Ramos (cell line): Measurements from ENCODE around the gene UPK1A.
"Not testable (repeated sequence)": the region's sequence is repeated elsewhere in the genome, so short reads cannot be mapped to it uniquely, and the experiment has no call there.

Source experiments
- in situ Hi-C: fragments of 300-500 bp; cut with MboI; formaldehyde crosslinking; loops from one replicate; pipeline ENCODE4 v1.14.3; 2022; ENCODE audit warnings: low sequenced_read_pairs; ENCODE audit not compliant: unreplicated experiment

Gene UPK1A

DNA sequence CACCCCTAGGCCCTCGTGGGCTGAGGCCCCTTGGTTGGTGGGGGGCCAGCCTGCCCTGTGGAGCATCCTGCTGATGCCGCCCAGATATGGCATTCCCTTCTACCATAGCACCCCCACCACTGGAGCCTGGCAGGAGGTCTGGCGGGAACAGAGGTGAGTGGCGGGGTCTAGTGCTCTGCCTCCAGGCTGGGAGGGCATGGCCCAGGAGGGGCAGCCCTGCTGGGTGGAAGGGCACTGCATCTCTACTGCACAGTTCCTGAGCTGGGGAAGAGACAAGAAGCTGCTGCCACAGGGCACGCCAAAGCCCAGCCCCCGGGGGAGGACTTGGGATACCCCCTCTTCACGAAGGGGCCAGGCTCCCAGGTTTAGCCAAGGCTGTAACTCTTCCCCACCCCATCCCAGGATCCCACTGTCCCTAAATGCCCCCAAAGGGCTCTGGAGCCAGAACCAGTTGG, 49.1 kb downstream of the UPK1A start:
- in situ Hi-C loops, result no loop called here

GRCh38 chr19:35715981-35716800, 49.9 kb downstream of the UPK1A start:
- in situ Hi-C loops, result no loop called here

- in situ Hi-C loops, result no loop called here
Observed at GRCh38 chr19:35716801-35717664, 50.7 kb downstream of the UPK1A start.

- in situ Hi-C loops, result no loop called here
Observed at GRCh38 chr19:35717665-35718344, 51.5 kb downstream of the UPK1A start, which contains the start of gene KMT2B. TSS of gene KMT2B (plus strand) at chr19:35718003. CDS start at chr19:35718019, 16 bp downstream.

GRCh38 chr19:35718345-35719041, 52.2 kb downstream of the UPK1A start:
- in situ Hi-C loops, result no loop called here

DNA sequence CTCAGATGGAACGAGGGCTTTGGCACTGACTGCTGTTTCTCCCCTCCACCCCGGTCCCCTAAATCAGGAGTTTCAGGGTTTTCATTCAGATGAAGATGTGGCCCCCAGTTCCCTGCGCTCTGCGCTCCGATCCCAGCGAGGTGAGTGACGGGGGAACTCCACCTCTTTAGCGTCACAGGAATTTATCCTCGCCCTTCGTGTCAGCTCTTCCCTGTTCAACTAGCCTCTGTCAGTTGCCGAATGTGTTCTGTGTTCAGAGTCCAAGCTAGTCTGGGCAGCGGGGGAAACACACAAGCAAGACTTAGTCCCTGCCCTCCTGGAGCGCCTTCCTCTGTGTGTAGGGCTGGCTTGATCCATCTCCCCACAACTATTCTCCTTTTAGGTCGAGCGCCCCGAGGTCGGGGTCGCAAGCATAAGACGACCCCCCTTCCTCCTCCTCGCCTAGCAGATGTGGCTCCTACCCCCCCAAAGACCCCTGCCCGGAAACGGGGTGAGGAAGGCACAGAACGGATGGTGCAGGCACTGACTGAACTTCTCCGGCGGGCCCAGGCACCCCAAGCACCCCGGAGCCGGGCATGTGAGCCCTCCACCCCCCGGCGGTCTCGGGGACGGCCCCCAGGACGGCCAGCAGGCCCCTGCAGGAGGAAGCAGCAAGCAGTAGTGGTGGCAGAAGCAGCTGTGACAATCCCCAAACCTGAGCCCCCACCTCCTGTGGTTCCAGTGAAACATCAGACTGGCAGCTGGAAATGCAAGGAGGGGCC, 53.3 kb downstream of the UPK1A start:
- in situ Hi-C loops, result no loop called here

- in situ Hi-C loops, result no loop called here
Observed at GRCh38 chr19:35720163-35720524, 53.8 kb downstream of the UPK1A start.

GRCh38 chr19:35720648-35721047, 54.3 kb downstream of the UPK1A start:
- in situ Hi-C loops, result no loop called here

- in situ Hi-C loops, result no loop called here
Observed at GRCh38 chr19:35721374-35721773, 55.1 kb downstream of the UPK1A start.

DNA sequence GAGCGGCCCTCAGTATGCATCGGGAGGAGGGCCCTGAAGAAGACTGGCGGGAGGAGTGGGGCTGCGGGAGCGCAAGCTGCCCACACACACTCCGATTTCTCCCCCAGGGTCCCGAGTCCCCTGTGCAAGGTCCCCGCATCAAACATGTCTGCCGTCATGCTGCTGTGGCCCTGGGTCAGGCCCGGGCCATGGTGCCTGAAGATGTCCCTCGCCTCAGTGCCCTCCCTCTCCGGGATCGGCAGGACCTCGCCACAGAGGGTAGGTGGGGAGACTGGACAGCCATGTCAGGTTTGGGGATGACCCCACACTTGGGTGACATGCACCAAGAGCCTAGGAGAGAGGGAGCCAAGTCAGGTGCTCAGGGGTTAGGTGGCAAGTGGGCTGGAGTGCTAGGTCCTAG, 56.1 kb downstream of the UPK1A start:
- in situ Hi-C loops, result no loop called here

GRCh38 chr19:35722897-35723296, 56.6 kb downstream of the UPK1A start:
- in situ Hi-C loops, result no loop called here

DNA sequence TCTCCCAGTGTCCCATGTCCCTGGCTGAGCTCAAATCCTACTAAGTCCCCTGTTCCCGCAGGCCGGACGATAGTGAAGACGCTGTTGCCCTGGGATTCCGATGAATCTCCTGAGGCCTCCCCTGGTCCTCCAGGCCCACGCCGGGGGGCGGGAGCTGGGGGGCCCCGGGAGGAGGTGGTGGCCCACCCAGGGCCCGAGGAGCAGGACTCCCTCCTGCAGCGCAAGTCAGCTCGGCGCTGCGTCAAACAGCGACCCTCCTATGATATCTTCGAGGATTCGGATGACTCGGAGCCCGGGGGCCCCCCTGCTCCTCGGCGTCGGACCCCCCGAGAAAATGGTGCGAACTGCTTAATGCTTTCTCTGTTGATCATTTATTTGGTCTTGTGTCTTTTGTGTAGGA, 57.4 kb downstream of the UPK1A start:
- in situ Hi-C loops, result no loop called here

DNA sequence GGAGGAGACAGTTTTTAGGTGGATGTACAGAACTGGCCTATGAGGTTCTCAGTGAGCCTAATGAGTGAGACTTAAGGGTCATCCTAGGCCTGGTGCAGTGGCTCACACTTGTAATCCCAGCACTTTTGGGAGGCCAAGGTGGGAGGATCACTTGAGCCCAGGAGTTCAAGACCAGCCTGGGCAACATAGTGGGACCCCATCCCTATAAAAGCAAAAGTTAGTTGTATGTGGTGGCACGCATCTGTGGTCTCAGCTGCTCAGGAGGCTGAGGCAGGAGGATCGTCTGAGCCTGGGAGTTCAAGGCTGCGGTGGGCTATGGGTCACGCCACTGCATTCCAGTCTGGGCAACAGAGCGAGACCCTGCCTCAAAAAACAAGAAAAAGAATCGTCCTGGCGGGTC, 57.8 kb downstream of the UPK1A start:
- in situ Hi-C loops, result not testable (repeated sequence)

GRCh38 chr19:35724560-35724959, 58.2 kb downstream of the UPK1A start:
- in situ Hi-C loops, result no loop called here

DNA sequence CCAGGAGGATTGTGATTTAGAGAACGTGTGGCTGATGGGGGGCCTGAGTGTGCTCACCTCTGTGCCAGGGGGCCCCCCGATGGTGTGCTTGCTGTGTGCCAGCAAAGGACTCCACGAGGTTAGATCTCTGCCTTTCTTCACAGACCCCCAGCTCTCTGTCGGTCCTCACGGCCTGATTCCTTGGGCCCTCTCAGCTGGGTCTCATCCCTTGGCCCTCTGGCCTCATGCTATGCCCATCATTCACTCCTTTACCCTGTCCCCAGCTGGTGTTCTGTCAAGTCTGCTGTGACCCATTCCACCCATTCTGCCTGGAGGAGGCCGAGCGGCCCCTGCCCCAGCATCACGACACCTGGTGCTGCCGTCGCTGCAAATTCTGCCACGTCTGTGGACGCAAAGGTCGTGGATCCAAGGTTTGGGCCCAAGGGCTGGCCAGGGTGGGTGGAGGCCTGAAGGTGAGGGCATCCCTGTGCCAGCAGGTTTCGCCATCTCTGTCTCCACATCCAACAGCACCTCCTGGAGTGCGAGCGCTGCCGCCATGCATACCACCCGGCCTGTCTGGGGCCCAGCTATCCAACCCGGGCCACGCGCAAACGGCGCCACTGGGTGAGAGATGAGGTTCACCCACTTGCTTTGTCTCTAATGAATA, 59.0 kb downstream of the UPK1A start:
- in situ Hi-C loops, result no loop called here

- in situ Hi-C loops, result no loop called here
Observed at GRCh38 chr19:35727053-35727955, 61.0 kb downstream of the UPK1A start.
